Fibroblast of peridontal ligament (primary cell): Measurements from ENCODE around the gene PRR16.
"Not testable (repeated sequence)": the region's sequence is repeated elsewhere in the genome, so short reads cannot be mapped to it uniquely, and the experiment has no call there.

Experiments
- DNase-seq: peaks from one replicate; pipeline ENCODE4 v3.0.0-alpha.2; 2010; ENCODE audit errors: extremely low read depth

Gene PRR16

GRCh38 chr5:120644516-120644915, 180.4 kb downstream of the PRR16 start:
- peak; percentile 21 for DNase-seq

GRCh38 chr5:120655828-120656435, 191.8 kb downstream of the PRR16 start:
- peak; percentile 24 for DNase-seq

GRCh38 chr5:120657104-120657503, 193.0 kb downstream of the PRR16 start:
- no peak for DNase-seq

- peak; percentile 40 for DNase-seq
Measured at GRCh38 chr5:120677481-120677880, 213.4 kb downstream of the PRR16 start.

GRCh38 chr5:120678279-120678678, 214.2 kb downstream of the PRR16 start:
- DNase-seq: peak; percentile 50

- peak; percentile 55 for DNase-seq
Measured at GRCh38 chr5:120682851-120683250, 218.8 kb downstream of the PRR16 start.

GRCh38 chr5:120683580-120683979, 219.5 kb downstream of the PRR16 start:
- no peak for DNase-seq

- peak; percentile 71 for DNase-seq
Measured at GRCh38 chr5:120684213-120684612, 220.1 kb downstream of the PRR16 start.

GRCh38 chr5:120684749-120685415, 220.8 kb downstream of the PRR16 start:
- peak; percentile 25 for DNase-seq

GRCh38 chr5:120690621-120691407, 226.7 kb downstream of the PRR16 start:
- DNase-seq: no peak

- DNase-seq: no peak
Measured at GRCh38 chr5:120692325-120692724, 228.2 kb downstream of the PRR16 start.

- no peak for DNase-seq
Measured at GRCh38 chr5:120695368-120695880, 231.3 kb downstream of the PRR16 start.

- DNase-seq: no peak
Measured at GRCh38 chr5:120697147-120697546, 233.0 kb downstream of the PRR16 start.

- DNase-seq: not testable (repeated sequence)
Measured at GRCh38 chr5:120697670-120698327, 233.7 kb downstream of the PRR16 start.

GRCh38 chr5:120700653-120701052, 236.6 kb downstream of the PRR16 start:
- not testable (repeated sequence) for DNase-seq

GRCh38 chr5:120702817-120703538, 238.9 kb downstream of the PRR16 start:
- DNase-seq: not testable (repeated sequence)

- no peak for DNase-seq
Measured at GRCh38 chr5:120703918-120704587, 240.0 kb downstream of the PRR16 start.

GRCh38 chr5:120706877-120707276, 242.8 kb downstream of the PRR16 start:
- DNase-seq: no peak

GRCh38 chr5:120717381-120717780, 253.3 kb downstream of the PRR16 start:
- no peak for DNase-seq

GRCh38 chr5:120730214-120730613, 266.1 kb downstream of the PRR16 start:
- DNase-seq: no peak

GRCh38 chr5:120734033-120734432, 269.9 kb downstream of the PRR16 start:
- DNase-seq: peak; percentile 5
